ELF-1 (cell line): Measurements from ENCODE around the gene FHOD3.
"Not testable (repeated sequence)": the region's sequence is repeated elsewhere in the genome, so short reads cannot be mapped to it uniquely, and the experiment has no call there.

Source experiments
- DNase-seq: peaks from one replicate; pipeline ENCODE4 v3.0.0-alpha.2; 2016; ENCODE audit warnings: low read depth, low spot score

The FHOD3 gene

GRCh38 chr18:36543991-36544725 is 246.6 kb downstream of the FHOD3 start:
- no peak for DNase-seq

- DNase-seq = no peak
Observed at GRCh38 chr18:36545821-36546427, 248.4 kb downstream of the FHOD3 start.

- DNase-seq = no peak
Observed at GRCh38 chr18:36546876-36547275, 249.4 kb downstream of the FHOD3 start.

- no peak for DNase-seq
Observed at GRCh38 chr18:36547544-36547943, 250.0 kb downstream of the FHOD3 start.

- not testable (repeated sequence) for DNase-seq
Observed at GRCh38 chr18:36551274-36551673, 253.8 kb downstream of the FHOD3 start.

GRCh38 chr18:36558234-36558633 is 260.7 kb downstream of the FHOD3 start:
- no peak for DNase-seq

GRCh38 chr18:36559149-36559857 is 261.8 kb downstream of the FHOD3 start:
- DNase-seq = no peak

GRCh38 chr18:36560187-36560586 is 262.7 kb downstream of the FHOD3 start:
- no peak for DNase-seq

- no peak for DNase-seq
Observed at GRCh38 chr18:36561046-36561445, 263.5 kb downstream of the FHOD3 start.

- DNase-seq = no peak
Observed at GRCh38 chr18:36564841-36565240, 267.3 kb downstream of the FHOD3 start.

GRCh38 chr18:36567800-36568199 is 270.3 kb downstream of the FHOD3 start:
- peak; percentile 32 for DNase-seq

GRCh38 chr18:36568487-36568886 is 271.0 kb downstream of the FHOD3 start:
- no peak for DNase-seq

- peak; percentile 38 for DNase-seq
Observed at GRCh38 chr18:36572135-36572856, 274.8 kb downstream of the FHOD3 start.

GRCh38 chr18:36576339-36576738 is 278.8 kb downstream of the FHOD3 start:
- DNase-seq = no peak

GRCh38 chr18:36578871-36579710 is 281.6 kb downstream of the FHOD3 start:
- DNase-seq = no peak

- DNase-seq = no peak
Observed at GRCh38 chr18:36580266-36580665, 282.8 kb downstream of the FHOD3 start.

GRCh38 chr18:36580874-36581750 is 283.6 kb downstream of the FHOD3 start:
- DNase-seq = no peak

GRCh38 chr18:36582988-36583745 is 285.7 kb downstream of the FHOD3 start:
- DNase-seq = peak; percentile 88

- DNase-seq = no peak
Observed at GRCh38 chr18:36589857-36590543, 292.5 kb downstream of the FHOD3 start.
